ENCODE data around the gene SAC3D1.

The SAC3D1 gene

DNA sequence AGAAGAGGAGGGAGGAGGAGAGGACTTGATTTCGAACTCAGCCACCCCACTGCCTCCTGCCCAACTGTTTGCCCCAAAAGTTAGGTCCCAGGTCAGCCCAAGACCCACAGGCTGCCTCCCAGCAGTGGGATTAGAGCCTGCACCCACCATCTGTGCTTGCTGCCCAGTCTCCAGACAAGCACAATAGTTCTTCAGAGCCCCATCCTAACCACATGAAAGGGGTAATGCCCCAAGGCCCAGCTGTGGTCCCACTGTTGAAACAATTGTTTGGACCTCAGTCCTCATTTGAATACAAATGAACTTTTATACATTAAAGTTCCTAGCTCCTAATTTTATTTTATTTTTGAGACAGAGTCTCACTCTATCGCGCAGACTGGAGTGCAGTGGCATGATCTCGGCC is 49.6 kb downstream of the SAC3D1 start:
- Histone ChIP-seq H3K4me2 (ENCODE audit: low read depth, low read length, poor library complexity, severe bottlenecking) (no peak overlapping the region), H3K4me3 (ENCODE audit: insufficient read depth, low read length, poor library complexity, severe bottlenecking) (no peak overlapping the region), H3K27ac (ENCODE audit: low read depth, low read length) (no peak overlapping the region), H3K9ac (ENCODE audit: low read length) (no peak overlapping the region), H3K27me3 (ENCODE audit: low read length) (no peaks in the 10 kb centered on the region), H2AFZ (ENCODE audit: low read depth, low read length, severe bottlenecking) (no peak overlapping the region), H3K9me2 (replicated peaks; ENCODE audit: insufficient read depth, low read length) (no peaks in the 10 kb centered on the region), H3K9me3 (ENCODE audit: insufficient read depth, low read length) (no peaks in the 10 kb centered on the region), H3F3A (ENCODE audit: insufficient read depth) (peaks cover 9% of the 10 kb centered on the region), H4K20me1 (ENCODE audit: low read depth, low read length) (no peaks in the 10 kb centered on the region), H3K79me2 (ENCODE audit: insufficient read depth, low read length) (no peaks in the 10 kb centered on the region), H3K36me3 (ENCODE audit: low read length) (no peaks in the 10 kb centered on the region)
- TF ChIP-seq CTCF (IDR thresholded peaks at IDR 0.05; ENCODE audit: insufficient read depth, low read length, poor library complexity, severe bottlenecking) (no peak), EZH2phosphoT487 (conservative IDR thresholded peaks at IDR 0.05; ENCODE audit: low read length) (no peak)
